CD4-positive, alpha-beta T cell treated with Interleukin-15 for 1 hour (primary cell): ENCODE results near the gene KIF9.
"Not testable (repeated sequence)": the region's sequence is repeated elsewhere in the genome, so short reads cannot be mapped to it uniquely, and the experiment has no call there.

Experiments used
- DNase-seq: peaks from one replicate; pipeline ENCODE4 v3.0.0-alpha.2; 2020

KIF9 gene, protein sequence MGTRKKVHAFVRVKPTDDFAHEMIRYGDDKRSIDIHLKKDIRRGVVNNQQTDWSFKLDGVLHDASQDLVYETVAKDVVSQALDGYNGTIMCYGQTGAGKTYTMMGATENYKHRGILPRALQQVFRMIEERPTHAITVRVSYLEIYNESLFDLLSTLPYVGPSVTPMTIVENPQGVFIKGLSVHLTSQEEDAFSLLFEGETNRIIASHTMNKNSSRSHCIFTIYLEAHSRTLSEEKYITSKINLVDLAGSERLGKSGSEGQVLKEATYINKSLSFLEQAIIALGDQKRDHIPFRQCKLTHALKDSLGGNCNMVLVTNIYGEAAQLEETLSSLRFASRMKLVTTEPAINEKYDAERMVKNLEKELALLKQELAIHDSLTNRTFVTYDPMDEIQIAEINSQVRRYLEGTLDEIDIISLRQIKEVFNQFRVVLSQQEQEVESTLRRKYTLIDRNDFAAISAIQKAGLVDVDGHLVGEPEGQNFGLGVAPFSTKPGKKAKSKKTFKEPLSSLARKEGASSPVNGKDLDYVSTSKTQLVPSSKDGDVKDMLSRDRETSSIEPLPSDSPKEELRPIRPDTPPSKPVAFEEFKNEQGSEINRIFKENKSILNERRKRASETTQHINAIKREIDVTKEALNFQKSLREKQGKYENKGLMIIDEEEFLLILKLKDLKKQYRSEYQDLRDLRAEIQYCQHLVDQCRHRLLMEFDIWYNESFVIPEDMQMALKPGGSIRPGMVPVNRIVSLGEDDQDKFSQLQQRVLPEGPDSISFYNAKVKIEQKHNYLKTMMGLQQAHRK

DNA sequence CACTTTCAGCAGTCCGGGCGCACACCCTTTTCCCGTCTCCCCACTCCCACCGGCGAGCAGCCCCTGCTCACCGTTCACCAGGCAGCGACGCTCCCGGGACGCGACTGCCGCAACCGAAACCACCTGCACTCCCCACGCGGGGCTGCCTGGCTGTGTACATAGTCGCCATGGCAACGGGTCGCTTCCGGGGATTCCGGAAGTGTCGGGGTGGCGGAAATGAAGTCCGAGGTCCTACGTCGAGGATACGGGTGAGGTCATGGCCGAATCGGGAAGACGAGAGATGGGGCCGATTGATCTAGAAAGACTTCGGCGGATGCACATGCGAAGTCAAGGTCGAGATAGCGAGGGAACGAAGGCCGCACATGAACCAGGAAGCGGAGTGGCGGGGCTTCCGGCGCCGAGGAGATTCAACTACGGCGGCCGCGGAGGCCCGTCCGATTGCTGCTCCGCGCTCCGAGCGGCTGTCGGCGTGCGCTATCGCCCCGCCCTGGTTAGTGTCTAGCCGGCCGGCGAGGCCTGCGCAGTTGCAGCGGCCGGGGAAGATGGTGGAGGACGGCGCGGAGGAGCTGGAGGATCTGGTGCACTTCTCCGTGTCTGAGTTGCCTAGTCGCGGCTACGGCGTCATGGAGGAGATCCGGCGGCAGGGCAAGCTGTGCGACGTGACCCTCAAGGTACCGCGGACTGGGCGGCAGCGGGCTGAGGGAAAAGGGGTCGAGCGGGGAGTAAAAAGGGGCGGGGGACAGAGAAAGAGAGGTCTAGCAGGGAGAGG lies at the start of gene KIF9, which contains the start of gene KLHL18:
TSS of gene KIF9 (minus strand) at position 376 of the 769 bp plus-strand sequence. CDS start 5,425 bp downstream, outside the sequence.
TSS of gene KLHL18 (plus strand) at position 521 of the 769 bp plus-strand sequence. CDS start at position 543, 22 bp downstream.
- DNase-seq = peak; percentile 98

DNA sequence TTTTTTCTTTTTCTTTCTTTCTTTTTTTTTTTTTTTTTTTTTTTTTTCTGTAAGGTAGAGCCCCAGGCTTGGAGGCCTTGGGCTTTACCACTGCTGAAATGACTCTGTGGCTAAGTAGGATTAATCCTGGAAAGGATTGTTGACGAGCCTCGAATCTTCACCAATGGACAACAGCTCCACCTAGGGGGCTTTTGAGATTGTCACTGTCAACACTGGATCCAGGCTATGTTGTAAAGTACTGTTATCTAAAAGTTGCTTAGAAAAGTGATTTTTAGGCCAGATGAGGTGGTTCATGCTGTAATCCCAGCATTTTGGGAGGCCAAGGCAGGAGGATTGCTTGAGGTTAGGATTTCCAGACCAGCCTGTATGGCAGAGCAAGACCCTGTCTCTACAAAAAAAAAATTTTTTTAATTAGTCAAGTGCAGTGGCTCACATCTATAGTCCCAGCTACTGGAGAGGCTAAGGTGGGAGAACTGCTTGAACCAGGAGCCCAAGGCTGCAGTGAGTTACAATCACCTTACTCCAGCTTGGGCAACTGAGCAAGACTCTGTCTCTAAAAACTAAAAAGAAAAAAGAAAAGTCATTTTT lies 41.8 kb upstream of the KIF9 start:
- DNase-seq = peak; percentile 43

DNA sequence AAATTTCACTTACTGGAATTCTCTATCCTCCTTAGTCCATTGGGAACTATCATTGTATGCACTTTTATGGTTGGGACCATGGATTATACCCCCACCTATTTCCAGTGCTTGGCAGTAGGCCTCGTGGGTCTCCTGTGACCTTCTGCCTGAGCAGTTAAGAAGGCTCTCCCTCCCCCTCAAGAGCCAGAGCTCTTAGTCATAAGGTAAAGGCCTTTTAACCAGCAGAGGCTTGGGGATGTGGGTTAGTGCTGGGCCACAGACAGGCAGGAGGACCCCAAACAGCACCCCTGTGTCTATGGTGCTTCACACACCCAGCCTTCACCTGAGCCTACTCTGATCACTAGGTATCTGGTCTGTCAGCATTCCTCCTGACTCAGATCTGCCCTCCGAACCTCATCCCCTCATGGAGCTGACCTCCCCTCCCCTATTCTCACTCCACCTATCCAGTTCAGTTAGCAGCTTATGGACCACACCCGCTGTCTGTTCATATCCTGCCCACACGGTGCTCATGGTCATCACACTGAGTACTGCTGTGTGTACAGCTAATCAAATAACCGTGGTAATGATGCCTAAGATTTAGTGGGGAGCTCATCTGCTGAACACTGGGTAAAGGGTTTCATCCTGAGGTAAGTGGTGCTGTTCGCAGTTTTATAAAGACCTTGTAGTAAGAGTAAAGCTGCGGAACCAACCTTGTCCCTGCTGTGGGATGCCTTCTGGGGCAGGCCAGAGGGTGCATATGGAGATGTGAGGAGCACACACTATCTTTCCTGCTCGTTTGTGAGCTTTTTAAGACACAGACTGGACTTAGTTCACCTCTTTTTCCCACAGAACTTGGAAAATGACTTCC lies 41.1 kb upstream of the KIF9 start:
- no peak for DNase-seq

DNA sequence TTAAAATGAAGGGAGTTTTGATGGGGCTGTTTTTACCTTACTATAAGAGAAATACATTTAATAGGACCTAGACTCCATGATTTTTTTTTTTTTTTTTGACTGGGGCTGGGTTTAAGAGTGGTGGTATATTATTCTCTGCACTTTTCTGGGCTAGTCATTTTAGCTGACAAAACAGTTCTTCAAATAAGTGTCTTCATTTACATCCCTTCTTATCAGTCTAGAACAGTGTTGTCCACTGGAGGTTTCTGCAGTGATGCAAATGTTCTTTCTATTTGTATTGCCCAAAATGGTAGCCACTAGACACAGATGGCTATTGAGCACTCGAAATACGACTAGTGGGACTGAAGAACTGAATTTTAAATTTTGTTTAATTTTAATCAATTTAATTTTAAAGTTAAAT lies 37.4 kb upstream of the KIF9 start:
- DNase-seq = no peak

DNA sequence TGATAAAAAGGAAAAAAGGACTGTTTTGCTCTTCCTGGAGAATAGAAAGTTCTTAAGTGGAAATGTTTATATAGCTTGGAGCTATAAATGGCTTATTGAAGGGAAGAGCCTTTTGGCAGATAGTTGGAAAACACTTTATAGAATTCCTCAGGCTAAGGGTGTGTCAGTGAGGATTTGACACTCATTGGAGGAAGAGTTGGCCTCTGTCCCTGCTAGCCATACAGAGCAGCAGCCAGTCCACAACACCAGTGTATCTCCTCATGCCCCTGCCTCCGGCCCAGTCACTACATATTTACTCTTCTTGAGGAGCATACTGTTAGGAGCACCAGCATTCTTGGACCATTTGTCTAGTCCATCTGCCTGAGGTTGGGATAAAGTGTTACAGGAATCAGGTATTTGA lies 36.3 kb upstream of the KIF9 start:
- no peak for DNase-seq

DNA sequence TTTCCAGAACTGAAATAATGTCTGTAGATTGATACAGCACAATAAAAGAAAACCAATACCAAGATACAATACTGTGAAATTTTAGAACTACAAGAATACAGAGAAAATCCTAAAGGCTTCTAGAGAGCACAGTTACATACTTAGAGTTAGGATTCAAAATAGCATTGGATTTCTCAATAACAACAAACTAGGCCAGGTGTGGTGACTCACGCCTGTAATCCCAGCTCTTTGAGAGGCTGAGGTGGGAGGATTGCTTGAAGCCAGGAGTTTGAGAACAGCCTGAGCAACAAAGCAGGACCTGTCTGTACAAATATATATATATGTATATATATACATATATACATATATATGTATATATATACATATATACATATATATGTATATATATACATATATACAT lies 33.6 kb upstream of the KIF9 start:
- DNase-seq = not testable (repeated sequence)

DNA sequence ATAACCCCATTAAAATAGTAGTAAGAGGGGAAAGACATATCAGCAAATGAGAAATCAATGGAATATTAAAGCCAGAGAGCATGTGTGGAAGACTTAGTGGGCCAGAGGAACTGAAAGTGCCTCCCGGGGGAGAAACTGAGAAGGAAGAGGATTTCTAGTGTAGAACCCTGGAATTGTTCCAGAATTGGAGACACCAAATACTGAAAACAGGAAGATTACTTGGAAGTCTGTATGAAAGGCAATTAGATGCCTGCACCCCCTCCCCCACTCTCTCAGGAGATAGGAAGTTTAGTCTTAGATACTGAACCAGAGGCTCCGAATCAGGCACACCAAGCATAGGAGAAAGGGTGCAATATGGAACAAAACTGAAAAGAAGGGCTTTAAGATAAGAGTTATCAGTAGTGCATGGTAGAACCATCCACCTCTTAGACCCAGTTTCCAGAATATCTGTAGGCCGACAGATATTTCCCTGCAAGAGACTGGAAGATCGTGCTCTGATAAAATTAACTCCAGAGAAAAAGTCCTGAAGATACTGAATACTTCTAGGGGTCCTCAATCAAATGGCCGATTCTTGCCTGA lies 32.6 kb upstream of the KIF9 start:
- DNase-seq = no peak

DNA sequence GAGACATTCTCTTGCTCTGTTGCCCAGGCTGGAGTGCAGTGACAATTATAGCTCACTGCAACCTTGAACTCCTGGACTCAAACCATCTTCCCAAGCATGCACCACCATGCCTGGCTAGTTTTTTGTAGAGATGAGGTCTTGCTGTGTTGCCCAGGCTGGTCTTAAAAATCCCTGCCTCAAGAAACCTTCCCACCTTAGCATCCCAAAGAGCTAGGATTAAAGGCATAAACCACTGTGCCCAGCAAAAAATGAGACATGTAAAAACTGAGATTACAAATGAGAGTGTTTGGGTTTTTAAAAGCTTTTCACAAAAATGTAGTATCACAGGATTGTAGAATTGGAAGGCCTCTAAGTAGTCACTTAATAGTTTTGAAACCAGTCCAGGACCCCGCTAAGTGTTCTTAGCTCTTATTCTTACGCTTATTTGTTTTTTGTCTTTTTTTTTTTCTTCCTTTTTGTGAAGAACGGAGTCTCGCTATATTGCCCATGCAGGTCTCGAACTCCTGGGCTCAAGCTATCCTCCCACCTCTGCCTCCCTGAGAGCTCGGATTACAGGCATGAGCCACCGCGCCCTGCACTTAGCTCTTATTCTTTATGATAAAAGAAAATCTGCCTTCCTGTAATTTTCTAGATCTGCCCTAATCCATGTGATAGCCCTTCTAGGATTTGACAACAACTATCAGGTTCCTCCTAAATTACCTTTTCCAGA lies 31.6 kb upstream of the KIF9 start:
- no peak for DNase-seq

DNA sequence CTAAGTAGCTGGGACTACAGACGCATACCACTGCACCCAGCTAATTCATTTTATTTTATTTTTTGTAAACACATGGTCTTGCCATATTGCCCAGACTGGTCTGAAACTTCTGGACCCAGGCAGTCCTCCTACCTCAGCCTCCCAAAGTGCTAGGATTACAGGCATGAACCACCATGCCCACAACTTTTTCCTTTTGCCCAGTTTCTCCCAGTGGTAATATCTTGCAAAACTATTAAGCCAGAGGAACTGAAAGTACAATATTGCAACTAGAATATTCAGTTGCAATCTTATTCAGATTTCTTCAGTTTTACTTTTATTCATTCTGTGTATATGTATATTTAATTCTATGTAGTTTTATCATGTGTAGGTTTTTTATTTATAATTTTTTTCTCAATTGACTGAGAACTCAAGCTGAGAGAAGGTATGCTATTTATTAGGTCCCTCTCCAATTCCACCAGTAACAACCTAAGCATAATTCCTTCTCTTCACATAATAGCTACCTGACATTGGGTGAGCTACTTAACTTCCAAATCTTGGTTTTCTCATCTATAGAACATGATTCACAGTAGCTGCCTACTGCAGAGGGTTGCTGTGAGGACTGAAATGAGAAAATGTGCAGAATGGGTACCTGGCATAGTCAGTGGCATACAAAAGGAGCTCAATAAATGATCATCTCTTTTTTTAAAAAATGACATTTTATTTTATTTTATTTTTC lies 30.9 kb upstream of the KIF9 start:
- DNase-seq = no peak

DNA sequence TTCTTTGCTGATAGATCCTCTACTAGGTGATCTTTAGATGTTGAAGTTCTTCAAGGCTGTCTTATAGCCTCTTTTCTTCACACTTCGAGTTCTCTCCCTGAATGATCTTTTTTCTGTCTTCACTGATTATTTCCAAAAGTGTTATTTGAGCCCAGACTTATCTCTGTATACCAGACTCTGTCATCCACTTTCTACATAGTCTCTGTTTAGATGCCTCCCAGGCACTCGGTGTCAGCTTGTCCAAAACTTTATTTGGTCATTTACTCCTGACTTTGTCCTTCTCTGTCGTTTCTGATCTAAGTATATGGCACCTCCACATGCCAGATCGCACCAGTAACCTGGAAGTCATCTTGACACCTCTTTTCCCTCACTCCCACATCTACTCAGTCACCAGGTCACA lies 27.8 kb upstream of the KIF9 start:
- DNase-seq = no peak

DNA sequence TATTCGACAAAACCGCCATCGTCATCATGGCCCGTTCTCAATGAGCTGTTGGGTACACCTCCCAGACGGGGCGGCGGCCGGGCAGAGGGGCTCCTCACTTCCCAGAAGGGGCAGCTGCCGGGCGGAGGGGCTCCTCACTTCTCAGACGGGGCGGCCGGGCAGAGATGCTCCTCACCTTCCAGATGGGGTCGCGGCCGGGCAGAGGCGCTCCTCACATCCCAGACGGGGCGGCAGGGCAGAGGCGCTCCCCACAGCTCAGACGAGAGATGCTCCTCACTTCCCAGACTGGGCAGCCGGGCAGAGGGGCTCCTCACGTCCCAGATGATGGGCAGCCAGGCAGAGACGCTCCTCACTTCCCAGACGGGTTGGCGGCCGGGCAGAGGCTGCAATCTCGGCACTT lies 26.6 kb upstream of the KIF9 start:
- not testable (repeated sequence) for DNase-seq

DNA sequence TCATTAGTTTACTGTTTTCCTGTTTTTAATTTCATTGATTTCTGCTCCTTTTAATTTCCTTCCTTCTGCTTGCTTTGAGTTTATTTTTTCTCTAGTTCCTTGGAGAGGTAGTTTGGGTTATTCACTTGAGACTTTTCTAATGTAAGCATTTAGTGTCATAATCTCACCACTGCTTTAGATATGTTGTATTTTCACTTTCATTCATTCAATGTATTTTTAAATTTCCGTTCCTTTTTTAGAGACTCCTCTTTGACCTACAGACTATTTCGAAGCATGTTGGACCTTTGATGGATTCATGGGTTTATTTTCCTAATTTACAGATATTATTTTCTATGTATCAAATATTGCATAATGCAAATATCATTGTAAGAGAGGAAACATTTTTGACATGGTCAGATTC lies 23.4 kb upstream of the KIF9 start:
- DNase-seq = no peak

DNA sequence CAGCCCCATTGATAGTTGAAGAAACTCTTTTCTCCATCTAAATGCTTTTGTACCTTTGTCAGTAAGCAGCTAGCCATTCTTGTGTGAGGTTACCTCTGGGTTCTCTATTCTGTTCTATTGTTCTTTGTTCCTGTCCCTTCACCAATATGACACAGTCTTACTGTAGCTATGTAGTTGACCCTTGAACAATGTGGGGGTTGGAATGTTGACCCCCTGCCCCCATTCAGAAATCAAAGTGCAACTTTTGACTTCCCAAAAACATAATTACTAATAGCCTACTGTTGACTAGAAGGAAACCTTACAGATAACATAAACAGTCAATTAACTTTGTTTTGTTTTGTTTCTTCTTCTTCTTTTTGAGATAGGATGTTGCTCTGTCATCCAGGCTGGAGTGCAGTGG lies 18.9 kb upstream of the KIF9 start:
- DNase-seq = no peak

DNA sequence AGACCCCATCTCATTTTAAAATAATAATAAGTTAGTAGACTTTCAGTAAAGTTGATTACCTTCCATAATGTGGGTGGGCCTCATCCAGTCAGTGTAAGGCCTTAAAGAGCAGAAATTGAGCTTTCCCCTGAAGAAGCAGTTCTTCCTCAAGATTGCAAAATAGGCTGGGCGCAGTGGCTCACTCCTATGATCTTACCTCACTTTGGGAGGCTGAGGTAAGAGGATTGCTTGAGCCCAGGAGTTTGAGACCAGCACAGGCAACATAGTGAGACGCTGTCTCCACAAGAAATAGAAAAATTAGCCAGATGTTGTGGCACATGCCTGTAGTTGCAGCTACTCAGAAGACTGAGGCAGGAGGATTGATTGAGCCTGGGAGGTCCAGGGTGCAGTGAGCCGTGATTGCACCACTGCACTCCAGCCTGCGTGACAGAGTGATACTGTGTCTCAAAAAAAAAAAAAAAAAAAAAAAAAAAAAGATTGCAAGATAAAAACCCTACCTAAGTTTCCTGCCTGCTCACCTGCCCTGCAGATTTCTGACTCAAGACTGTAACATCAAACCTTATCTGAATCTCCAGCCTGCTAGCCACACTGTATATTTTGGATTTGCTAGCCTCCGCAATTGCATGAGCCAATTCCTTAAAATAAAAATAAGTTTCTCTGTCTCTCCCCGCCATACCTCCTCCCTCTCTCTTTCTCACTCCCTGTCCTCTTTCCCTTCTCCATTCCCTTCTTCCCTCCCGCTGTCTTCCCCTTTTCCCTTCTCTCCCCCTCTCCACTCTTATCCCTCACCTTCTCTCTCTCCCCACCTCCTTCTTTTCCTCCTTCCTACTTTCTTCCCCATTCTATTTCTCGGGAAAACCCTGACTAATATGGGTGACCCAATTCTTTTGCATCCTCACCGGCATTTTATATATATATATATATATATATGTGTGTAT lies 17.1 kb upstream of the KIF9 start:
- DNase-seq = no peak

DNA sequence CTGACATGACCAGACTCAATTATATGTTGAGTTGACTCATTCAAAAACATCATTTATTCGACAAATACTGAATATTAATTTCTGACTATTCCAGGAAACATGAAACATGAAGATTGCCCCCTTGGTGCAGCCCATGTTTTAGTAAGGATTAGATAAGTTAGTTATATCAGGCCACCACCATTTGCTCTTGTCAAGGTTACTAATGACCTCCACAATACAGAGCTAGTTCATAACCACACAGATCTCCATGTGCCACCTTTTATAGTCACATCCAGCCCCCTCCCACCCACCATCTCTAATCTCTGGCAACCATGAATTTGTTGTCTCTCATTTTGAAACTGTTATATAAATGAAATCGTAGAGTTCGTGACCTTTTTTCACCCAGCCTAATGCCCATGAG lies 15.8 kb upstream of the KIF9 start:
- DNase-seq = no peak

DNA sequence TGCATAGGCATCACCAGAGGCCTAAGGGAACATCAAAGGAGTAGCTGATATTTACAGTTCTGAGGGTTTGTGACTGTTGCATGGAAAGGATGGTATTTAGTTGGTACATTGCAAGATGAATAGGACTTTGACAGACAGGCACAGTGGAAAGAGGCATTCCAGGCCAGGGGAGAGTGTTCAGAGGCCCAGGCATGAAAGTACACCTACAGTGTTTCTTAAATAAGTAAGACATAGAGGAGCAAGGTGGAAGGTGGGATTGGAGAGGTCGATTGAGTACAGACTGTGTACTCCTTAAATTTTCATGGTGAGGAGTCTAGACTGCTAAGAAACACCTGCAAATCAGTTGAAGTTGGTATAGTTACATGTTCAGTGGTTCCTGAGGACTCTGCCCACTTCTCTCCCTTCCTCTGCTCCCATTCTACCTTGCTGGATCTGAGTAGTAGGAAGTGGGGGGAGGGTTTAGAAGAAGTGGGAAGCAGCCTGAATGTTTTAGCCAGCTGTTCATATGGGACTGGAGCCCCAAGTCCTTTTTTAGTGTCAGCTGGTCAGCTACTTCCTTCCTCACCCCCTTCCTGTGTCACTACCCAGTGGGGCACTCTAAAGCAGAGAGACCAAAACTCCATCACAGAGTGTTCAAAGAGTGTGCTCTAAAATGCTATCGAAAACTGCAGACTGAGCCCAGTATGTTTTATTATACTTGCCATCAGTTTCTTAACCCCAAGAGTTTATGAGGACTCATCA lies 14.1 kb upstream of the KIF9 start:
- DNase-seq = no peak

DNA sequence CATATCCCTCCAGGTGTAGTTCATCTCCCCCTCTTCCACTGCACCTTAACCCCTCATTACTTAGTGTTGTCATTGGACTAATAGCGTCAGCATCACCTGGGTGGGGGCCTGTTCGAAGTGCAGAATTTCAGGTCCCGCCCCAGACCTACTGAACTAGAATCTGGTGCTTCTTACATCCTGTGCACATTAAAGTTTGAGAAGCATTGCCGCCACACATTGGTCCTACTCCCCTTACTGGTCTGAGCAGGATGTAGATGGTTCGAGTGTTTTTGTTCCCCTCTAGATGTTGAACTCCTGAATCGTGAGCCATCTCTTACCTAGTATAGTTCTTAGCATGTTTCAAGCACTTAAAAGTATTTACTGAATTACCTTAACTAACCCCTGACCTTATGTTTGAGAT lies 13.4 kb upstream of the KIF9 start:
- DNase-seq = no peak

DNA sequence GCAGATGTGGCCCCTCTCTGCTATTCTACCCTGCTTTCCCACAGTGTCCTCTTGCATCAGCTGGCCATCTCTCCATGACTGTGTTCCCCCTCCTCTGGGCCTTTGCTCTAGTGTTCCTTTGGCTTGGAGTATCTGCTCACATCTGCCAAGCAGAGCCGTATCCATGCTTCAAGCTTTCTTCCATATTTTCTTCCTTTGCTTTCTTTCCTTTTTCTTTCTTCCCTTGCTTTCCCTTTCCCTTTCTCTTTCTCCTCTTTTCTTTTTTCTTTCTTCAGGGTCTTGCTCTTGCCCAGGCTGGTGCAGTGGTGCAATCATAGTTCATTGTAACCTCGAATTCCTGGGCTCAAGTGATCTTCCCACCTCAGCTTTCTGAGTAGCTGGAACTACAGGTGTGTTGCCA lies 12.7 kb upstream of the KIF9 start:
- no peak for DNase-seq
